Effector memory CD4-positive, alpha-beta T cell (primary cell): ENCODE results near the gene GLS.

ENCODE experiments used
- DNase-seq, 3 donors: peaks; one replicate each; pipeline ENCODE4 v3.0.0-alpha.2; 2020
- H3K27ac ChIP-seq: 2 replicates; pipeline ENCODE4 v1.7.0; 2013; ENCODE audit warnings: mild to moderate bottlenecking, low read length, moderate library complexity; ENCODE audit not compliant: insufficient read depth, poor library complexity, severe bottlenecking
- H3K27me3 ChIP-seq: replicated peaks from 2 replicates; pipeline ENCODE4 v1.7.0; 2013; ENCODE audit warnings: mild to moderate bottlenecking, low read length; ENCODE audit not compliant: insufficient read depth, control insufficient read depth, poor library complexity, severe bottlenecking
- H3K36me3 ChIP-seq: 2 replicates; pipeline ENCODE4 v1.7.0; 2013; ENCODE audit warnings: mild to moderate bottlenecking, low read length, moderate library complexity; ENCODE audit not compliant: control insufficient read depth, insufficient read depth
- H3K4me1 ChIP-seq: 2 replicates; pipeline ENCODE4 v1.7.0; 2013; ENCODE audit warnings: low read length, mild to moderate bottlenecking; ENCODE audit not compliant: control insufficient read depth, insufficient read depth, poor library complexity, severe bottlenecking
- H3K4me3 ChIP-seq: 2 replicates; pipeline ENCODE4 v1.7.0; 2013; ENCODE audit warnings: low read length, low read depth, mild to moderate bottlenecking; ENCODE audit not compliant: insufficient read depth, poor library complexity, severe bottlenecking
- H3K9me3 ChIP-seq: 2 replicates; pipeline ENCODE4 v1.7.0; 2013; ENCODE audit warnings: mild to moderate bottlenecking, low read length, moderate library complexity; ENCODE audit not compliant: control insufficient read depth

Gene GLS

DNA sequence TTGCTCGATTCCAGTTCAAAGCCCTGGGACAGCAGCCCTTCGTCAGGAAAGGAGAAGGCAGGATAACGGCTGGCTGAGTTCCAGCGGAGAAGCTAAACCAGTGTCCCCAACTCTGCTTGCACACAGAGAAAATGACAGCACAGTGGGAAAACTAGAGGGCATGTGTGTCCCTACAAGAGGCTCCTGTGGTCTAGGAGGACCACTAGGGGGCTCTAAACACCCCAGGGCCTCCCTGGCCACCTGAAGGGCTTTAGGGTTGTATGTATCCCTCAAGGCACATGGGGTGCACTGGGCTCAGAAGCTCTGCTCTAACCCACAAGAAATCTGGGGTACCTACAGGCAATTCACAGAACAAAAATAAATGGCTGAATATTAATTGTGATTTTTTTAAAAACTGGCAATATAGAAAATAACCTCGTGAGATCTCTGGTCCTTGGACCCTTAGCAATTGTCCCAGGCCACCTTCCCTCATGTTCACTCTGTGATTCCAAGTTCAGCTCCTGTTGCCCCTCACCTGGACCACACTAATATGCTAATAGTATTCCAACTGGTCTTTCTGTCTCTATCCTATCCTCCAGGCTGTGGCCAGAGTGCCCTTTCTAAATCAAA, 115.8 kb downstream of the GLS start:
- H3K27me3 ChIP-seq = no peaks in the 10 kb centered on the region
- DNase-seq = peak in 2 of 3 donors; percentile 14 to 18
- no peaks in the 10 kb centered on the region for H3K9me3 ChIP-seq
- no peak overlapping the region for H3K4me3 ChIP-seq
- H3K36me3 ChIP-seq = peaks cover 93% of the 10 kb centered on the region
- H3K4me1 ChIP-seq = no peaks in the 10 kb centered on the region
- H3K27ac ChIP-seq = peak overlapping the region; percentile 27

DNA sequence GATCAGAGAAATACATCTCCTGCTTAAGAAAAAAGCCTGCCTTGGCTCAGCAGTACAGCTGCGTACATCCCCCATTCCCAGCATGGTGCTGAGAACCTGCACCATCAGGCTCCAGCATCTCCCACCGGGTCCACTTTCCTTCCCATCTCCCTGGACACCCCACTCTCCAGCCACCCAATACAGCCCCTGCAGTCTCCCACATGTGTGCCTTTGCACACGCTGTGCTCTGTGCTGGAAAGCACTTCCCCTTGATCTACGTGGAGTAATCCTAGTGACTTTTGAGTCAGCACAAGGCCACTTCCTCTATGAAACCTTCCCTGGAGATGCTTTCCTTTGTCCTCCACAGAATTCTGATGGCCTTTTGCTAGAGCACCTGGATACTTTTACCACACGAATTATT, 116.3 kb downstream of the GLS start:
- no peaks in the 10 kb centered on the region for H3K27me3 ChIP-seq
- DNase-seq = no peak
- no peak overlapping the region for H3K4me3 ChIP-seq
- peak overlapping the region; percentile 27 for H3K27ac ChIP-seq
- peaks cover 91% of the 10 kb centered on the region for H3K36me3 ChIP-seq
- H3K4me1 ChIP-seq = no peaks in the 10 kb centered on the region
- H3K9me3 ChIP-seq = no peaks in the 10 kb centered on the region

DNA sequence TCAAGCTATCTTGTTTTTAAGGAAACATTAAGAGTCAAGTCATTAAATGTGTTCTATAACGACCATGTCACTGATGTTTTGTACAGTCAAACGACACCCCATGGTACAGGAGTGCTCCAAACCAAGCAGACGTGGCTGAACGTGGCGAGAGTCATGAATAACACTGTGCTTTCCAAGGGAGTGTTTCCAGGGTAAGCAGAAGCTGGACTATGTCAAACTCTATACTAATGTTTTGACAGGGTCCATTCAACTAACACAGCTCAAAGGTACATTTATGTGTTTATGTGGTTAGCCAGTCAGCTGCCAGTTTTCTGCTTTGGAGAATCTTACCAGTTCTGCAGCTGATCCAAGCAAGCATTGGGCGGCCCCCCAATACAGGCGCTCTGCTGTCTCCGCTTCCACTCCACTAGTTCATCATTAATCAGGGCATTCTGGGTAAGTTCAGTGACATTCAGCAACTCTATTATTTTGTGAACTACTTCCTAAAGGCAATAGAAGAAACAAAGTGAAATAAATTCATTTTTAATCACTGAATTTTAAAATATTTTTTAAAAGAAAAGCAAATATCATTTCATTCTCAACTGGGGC, 117.0 kb downstream of the GLS start:
- no peak for DNase-seq
- H3K27me3 ChIP-seq = no peaks in the 10 kb centered on the region
- H3K4me1 ChIP-seq = no peaks in the 10 kb centered on the region
- H3K9me3 ChIP-seq = no peaks in the 10 kb centered on the region
- H3K4me3 ChIP-seq = no peak overlapping the region
- peaks cover 92% of the 10 kb centered on the region for H3K36me3 ChIP-seq
- no peak overlapping the region for H3K27ac ChIP-seq

DNA sequence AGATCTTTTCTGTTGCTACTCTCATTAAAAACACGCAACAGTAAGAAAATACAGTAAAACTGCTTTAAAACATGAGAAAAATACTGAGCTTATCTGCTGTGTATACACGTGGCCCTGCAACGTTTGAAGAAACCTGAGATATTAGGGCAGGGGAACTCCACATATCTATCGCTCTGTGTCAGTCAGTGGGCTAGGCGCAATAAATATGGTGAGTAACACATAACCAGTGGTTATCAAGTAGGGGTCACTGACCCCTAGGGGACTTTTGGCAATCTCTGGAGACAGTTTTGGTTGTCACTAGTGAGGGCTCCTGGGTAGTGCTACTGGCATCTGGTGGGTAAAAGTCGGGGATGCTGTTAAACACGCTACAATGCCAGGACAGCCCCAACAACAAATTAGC, 118.4 kb downstream of the GLS start:
- Histone ChIP-seq H3K4me3 (no peak overlapping the region), H3K27ac (no peak overlapping the region), H3K4me1 (no peaks in the 10 kb centered on the region), H3K36me3 (peaks cover 94% of the 10 kb centered on the region), H3K9me3 (no peaks in the 10 kb centered on the region), H3K27me3 (no peaks in the 10 kb centered on the region)
- no peak for DNase-seq

DNA sequence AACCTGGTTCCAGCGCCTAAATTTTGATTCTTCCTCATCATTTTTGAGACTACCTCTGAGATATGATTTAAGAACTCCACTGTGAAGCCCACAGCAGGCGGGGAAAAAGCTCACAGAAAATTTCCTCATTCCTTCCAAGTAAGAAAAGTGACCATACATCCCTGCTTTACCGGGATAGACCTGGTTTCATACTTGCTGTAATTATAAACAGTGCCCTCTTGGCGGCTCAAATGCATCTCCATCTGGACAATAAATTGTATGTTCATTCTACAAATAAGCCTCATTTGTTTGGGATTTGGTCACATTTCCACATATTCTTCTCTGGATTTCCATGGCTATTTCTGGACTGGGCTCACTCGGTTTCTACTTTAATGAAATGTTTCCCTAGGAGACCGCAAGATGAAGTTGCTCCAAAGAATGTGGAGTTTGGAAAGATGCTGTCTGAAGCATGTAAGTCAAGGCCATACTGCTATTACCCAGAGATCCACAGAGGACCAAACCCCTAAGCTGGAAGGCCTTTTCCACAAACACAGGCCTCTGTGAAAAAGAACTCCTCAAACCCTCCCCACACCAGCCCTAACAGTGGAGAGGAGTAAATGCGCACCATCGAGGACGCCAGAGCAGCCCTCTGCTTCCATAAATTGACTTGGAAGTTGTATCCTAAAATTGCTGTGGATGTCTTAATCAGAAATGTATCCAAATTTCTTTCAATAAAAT, 119.5 kb downstream of the GLS start:
- H3K9me3 ChIP-seq = no peaks in the 10 kb centered on the region
- H3K27me3 ChIP-seq = no peaks in the 10 kb centered on the region
- H3K27ac ChIP-seq = no peak overlapping the region
- no peak for DNase-seq
- no peaks in the 10 kb centered on the region for H3K4me1 ChIP-seq
- H3K4me3 ChIP-seq = no peak overlapping the region
- H3K36me3 ChIP-seq = peaks cover 96% of the 10 kb centered on the region

DNA sequence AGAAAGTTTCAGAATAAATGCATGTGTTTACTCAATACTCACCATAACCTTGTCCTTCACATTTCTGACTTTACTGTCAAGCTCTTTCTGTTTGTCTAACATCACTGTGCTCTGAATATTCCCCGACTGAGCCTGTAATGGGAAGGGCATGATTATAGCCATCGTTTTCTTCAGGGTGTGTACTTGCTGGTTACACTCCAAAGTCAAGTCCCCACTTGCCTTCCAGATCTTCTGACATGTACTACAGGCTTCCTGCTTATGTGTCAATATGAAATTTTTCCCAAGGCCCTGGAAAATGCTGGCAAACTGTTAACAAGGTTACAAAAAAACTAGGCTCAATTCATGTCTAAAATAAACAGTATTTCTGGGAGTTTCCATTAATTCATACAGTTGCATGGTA, 120.4 kb downstream of the GLS start:
- Histone ChIP-seq H3K4me3 (no peak overlapping the region), H3K27ac (no peak overlapping the region), H3K36me3 (peaks cover 96% of the 10 kb centered on the region), H3K9me3 (no peaks in the 10 kb centered on the region), H3K4me1 (peaks cover 5% of the 10 kb centered on the region), H3K27me3 (no peaks in the 10 kb centered on the region)
- DNase-seq = no peak

DNA sequence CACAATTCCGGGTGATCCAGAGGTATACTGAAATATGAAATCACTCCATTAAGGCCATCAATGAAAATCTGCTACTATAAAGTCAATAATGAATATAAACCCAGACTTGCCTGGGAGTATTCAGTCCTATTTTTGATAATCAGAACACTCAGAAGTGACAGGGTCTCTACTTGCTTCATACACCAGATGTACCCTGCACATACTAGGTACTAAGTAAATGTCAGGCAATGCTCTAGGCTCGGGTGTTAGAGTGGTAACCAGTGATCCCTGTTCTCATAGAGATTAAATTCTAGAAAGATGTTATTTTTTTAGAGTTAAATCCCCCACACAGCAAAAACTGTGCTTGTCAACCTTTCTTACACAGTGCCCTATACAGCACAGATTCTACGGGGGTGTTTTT, 121.0 kb downstream of the GLS start:
- no peaks in the 10 kb centered on the region for H3K27me3 ChIP-seq
- peaks cover 96% of the 10 kb centered on the region for H3K36me3 ChIP-seq
- no peaks in the 10 kb centered on the region for H3K9me3 ChIP-seq
- H3K4me1 ChIP-seq = peaks cover 6% of the 10 kb centered on the region
- no peak overlapping the region for H3K4me3 ChIP-seq
- no peak for DNase-seq
- H3K27ac ChIP-seq = no peak overlapping the region

DNA sequence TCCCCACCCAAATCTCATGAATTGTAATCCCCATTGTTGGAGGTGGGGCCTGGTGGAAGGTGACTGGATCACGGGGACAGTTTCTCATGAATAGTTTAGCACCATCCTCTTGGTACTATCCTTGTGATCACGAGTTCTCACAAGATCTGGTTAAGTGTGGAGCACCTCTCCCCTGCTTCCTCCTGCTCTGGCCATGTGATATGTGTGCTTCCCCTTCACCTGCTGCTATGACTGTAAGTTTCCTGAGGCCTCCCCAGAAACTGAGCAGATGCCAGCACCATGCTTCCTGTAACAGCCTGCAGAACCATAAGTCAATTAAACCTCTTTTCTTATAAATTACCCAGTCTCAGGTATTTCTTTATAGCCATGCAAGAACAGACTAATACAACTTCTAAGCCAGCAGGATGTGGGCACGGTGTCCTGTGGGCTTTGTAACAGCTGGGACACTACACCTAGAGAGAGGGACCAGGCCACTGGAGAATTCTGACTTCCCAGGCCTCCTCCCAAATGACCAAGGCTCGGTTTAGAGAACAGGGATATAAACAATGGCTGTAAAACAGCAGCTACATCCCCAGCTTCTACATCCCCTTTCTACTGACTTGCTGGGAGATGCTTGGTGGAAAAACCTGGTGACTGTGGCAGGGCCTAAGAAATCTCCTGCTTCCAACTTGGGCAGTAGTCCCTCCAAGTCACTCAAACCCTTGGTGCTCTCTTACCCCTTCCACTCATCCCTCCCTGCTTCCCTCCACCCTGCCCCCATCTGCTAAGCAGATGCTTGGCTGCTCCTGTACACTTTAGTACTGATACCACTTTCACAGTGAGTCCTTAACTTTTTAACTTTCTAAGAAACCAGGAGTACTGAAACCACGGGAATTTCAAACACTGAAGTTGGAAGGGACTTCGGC, 123.0 kb downstream of the GLS start:
- H3K4me3 ChIP-seq = no peak overlapping the region
- H3K27ac ChIP-seq = peak overlapping the region; percentile 21
- peaks cover 11% of the 10 kb centered on the region for H3K4me1 ChIP-seq
- H3K36me3 ChIP-seq = peaks cover 95% of the 10 kb centered on the region
- no peaks in the 10 kb centered on the region for H3K27me3 ChIP-seq
- H3K9me3 ChIP-seq = no peaks in the 10 kb centered on the region
- DNase-seq = no peak

DNA sequence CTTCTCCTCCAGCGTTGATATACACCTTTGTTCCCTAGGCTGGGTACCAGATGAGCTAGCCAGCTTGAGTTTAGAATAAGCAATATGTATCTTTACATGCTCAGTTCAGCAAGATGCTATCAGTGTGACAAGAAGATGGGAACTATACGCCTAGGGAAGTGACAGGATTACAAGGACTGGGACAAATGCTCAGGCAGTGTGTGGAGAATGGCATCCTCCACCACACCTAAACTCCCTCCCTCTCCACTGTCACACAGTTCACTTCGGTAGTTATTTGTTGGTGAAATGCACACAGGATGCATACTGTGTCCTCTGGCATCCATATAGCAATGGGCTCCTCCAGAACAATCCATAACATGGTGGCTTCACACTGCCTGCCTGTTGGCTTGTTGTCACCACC, 125.7 kb downstream of the GLS start:
- Histone ChIP-seq H3K36me3 (peaks cover 82% of the 10 kb centered on the region), H3K27ac (peak overlapping the region; percentile 21), H3K27me3 (no peaks in the 10 kb centered on the region), H3K4me1 (peaks cover 24% of the 10 kb centered on the region), H3K4me3 (no peak overlapping the region), H3K9me3 (no peaks in the 10 kb centered on the region)
- DNase-seq = no peak
